ENCODE results near the gene SSH3. TPM values are rescaled to one million over a fixed set of nuclear protein-coding genes. Genes with fewer than 3 reads are reported as not detected.
A peak's percentile ranks its signal among the peaks of the same experiment; 100 is the strongest.

SSH3 gene
- total RNA-seq, 2 donors from 2014 or later = 19.2 to 32.3 TPM

GRCh38 chr11:67271541-67272284 is 31.6 kb upstream of the SSH3 start:
- Mint-ChIP-seq H3K4me1 (ENCODE audit: low read depth in 2 of 2) (peaks cover 60 to 65% of the 10 kb centered on the region in 2 donors), H3K27me3 (no peaks in the 10 kb centered on the region), H3K27ac (peak overlapping the region; percentile 99 to 100), H3K36me3 (peaks cover 17% of the 10 kb centered on the region), H3K4me3 (peak overlapping the region; percentile 99), H3K9me3 (no peaks in the 10 kb centered on the region)
- DNase-seq (ENCODE audit: low spot score) (peak; percentile 94), ATAC-seq (peak; percentile 63 to 78)

GRCh38 chr11:67272327-67273259 is 30.7 kb upstream of the SSH3 start:
- peaks cover 12% of the 10 kb centered on the region for H3K36me3 Mint-ChIP-seq
- H3K27ac Mint-ChIP-seq = peak overlapping the region; percentile 99 to 100

GRCh38 chr11:67273260-67273990 is 29.9 kb upstream of the SSH3 start:
- DNase-seq (ENCODE audit: low spot score) (no peak), ATAC-seq (no peak)
- Mint-ChIP-seq H3K4me1 (ENCODE audit: low read depth in 2 of 2) (peaks cover 64 to 65% of the 10 kb centered on the region in 2 donors), H3K27me3 (no peaks in the 10 kb centered on the region), H3K9me3 (no peaks in the 10 kb centered on the region), H3K4me3 (peak overlapping the region; percentile 99), H3K36me3 (peaks cover 5% of the 10 kb centered on the region), H3K27ac (peak overlapping the region; percentile 99 to 100)

More at GRCh38 chr11:67272327-67273259, 30.7 kb upstream of the SSH3 start:
- DNase-seq (ENCODE audit: low spot score) (peak; percentile 71), ATAC-seq (peak; percentile 22 to 29)
- peak overlapping the region; percentile 99 for H3K4me3 Mint-ChIP-seq
- H3K9me3 Mint-ChIP-seq = no peaks in the 10 kb centered on the region
- no peaks in the 10 kb centered on the region for H3K27me3 Mint-ChIP-seq
- H3K4me1 Mint-ChIP-seq (ENCODE audit: low read depth in 2 of 2) = peaks cover 68% of the 10 kb centered on the region in 2 donors

- Mint-ChIP-seq H3K9me3 (no peaks in the 10 kb centered on the region), H3K36me3 (peaks cover 5% of the 10 kb centered on the region), H3K4me1 (ENCODE audit: low read depth in 2 of 2) (peaks cover 63 to 68% of the 10 kb centered on the region in 2 donors), H3K4me3 (peak overlapping the region; percentile 93), H3K27ac (peak overlapping the region; percentile 99 to 100), H3K27me3 (no peaks in the 10 kb centered on the region)
- ATAC-seq = no peak
- DNase-seq (ENCODE audit: low spot score) = peak; percentile 55
These were observed 28.3 kb upstream of the SSH3 start for GRCh38 chr11:67274768-67275605.

GRCh38 chr11:67275606-67276409 is 27.5 kb upstream of the SSH3 start:
- peak overlapping the region; percentile 93 for H3K4me3 Mint-ChIP-seq
- ATAC-seq (no peak), DNase-seq (ENCODE audit: low spot score) (no peak)
- peak overlapping the region; percentile 99 to 100 for H3K27ac Mint-ChIP-seq
- no peaks in the 10 kb centered on the region for H3K9me3 Mint-ChIP-seq
- peaks cover 58 to 60% of the 10 kb centered on the region in 2 donors for H3K4me1 Mint-ChIP-seq (ENCODE audit: low read depth in 2 of 2)
- no peaks in the 10 kb centered on the region for H3K36me3 Mint-ChIP-seq
- no peaks in the 10 kb centered on the region for H3K27me3 Mint-ChIP-seq

GRCh38 chr11:67276781-67277230 is 26.5 kb upstream of the SSH3 start:
- no peaks in the 10 kb centered on the region for H3K36me3 Mint-ChIP-seq
- no peak for DNase-seq (ENCODE audit: low spot score)
- peak; percentile 69 to 72 for ATAC-seq
- H3K27ac Mint-ChIP-seq = peak overlapping the region; percentile 99 to 100
- no peaks in the 10 kb centered on the region for H3K27me3 Mint-ChIP-seq
- peak overlapping the region; percentile 93 for H3K4me3 Mint-ChIP-seq
- H3K4me1 Mint-ChIP-seq (ENCODE audit: low read depth in 2 of 2) = peaks cover 48 to 50% of the 10 kb centered on the region in 2 donors
- no peaks in the 10 kb centered on the region for H3K9me3 Mint-ChIP-seq

GRCh38 chr11:67277231-67277961 is 25.9 kb upstream of the SSH3 start:
- H3K9me3 Mint-ChIP-seq = no peaks in the 10 kb centered on the region
- H3K4me3 Mint-ChIP-seq = peak overlapping the region; percentile 93
- ATAC-seq = peak; percentile 93 to 94
- peak; percentile 96 for DNase-seq (ENCODE audit: low spot score)
- H3K36me3 Mint-ChIP-seq = no peaks in the 10 kb centered on the region
- peak overlapping the region; percentile 99 to 100 for H3K27ac Mint-ChIP-seq
- no peaks in the 10 kb centered on the region for H3K27me3 Mint-ChIP-seq
- peaks cover 43 to 44% of the 10 kb centered on the region in 2 donors for H3K4me1 Mint-ChIP-seq (ENCODE audit: low read depth in 2 of 2)

- H3K4me3 Mint-ChIP-seq = peak overlapping the region; percentile 93
- no peaks in the 10 kb centered on the region for H3K36me3 Mint-ChIP-seq
- no peaks in the 10 kb centered on the region for H3K27me3 Mint-ChIP-seq
- peak overlapping the region; percentile 99 to 100 for H3K27ac Mint-ChIP-seq
- H3K9me3 Mint-ChIP-seq = no peaks in the 10 kb centered on the region
- peaks cover 42 to 44% of the 10 kb centered on the region in 2 donors for H3K4me1 Mint-ChIP-seq (ENCODE audit: low read depth in 2 of 2)
- no peak for ATAC-seq
- no peak for DNase-seq (ENCODE audit: low spot score)
These were observed 25.0 kb upstream of the SSH3 start for GRCh38 chr11:67278135-67278938.

GRCh38 chr11:67278939-67279588 is 24.3 kb upstream of the SSH3 start:
- peak overlapping the region; percentile 36 for H3K4me3 Mint-ChIP-seq
- H3K36me3 Mint-ChIP-seq = no peaks in the 10 kb centered on the region
- peak; percentile 49 for DNase-seq (ENCODE audit: low spot score)

GRCh38 chr11:67279589-67280340 is 23.6 kb upstream of the SSH3 start:
- H3K9me3 Mint-ChIP-seq = no peaks in the 10 kb centered on the region
- no peaks in the 10 kb centered on the region for H3K36me3 Mint-ChIP-seq
- peaks cover 35 to 40% of the 10 kb centered on the region in 2 donors for H3K4me1 Mint-ChIP-seq (ENCODE audit: low read depth in 2 of 2)
- ATAC-seq = no peak
- H3K27ac Mint-ChIP-seq = peak overlapping the region; percentile 99 to 100
- DNase-seq (ENCODE audit: low spot score) = peak; percentile 58
- H3K27me3 Mint-ChIP-seq = no peaks in the 10 kb centered on the region
- H3K4me3 Mint-ChIP-seq = no peak overlapping the region

More at GRCh38 chr11:67278939-67279588, 24.3 kb upstream of the SSH3 start:
- Mint-ChIP-seq H3K27me3 (no peaks in the 10 kb centered on the region), H3K27ac (peak overlapping the region; percentile 99 to 100), H3K9me3 (no peaks in the 10 kb centered on the region), H3K4me1 (ENCODE audit: low read depth in 2 of 2) (peaks cover 42 to 44% of the 10 kb centered on the region in 2 donors)
- ATAC-seq = no peak
